HG03575 (cell line): ENCODE measurements around the gene PLPP4.

Experiments used
- ATAC-seq: cut with Tn5 transposase; IDR thresholded peaks from one replicate; pipeline ENCODE4 v1.9.1; 2021; ENCODE audit not compliant: unreplicated experiment, insufficient number of reproducible peaks, low FRiP score; ENCODE audit errors: extremely low read depth

The PLPP4 gene

DNA sequence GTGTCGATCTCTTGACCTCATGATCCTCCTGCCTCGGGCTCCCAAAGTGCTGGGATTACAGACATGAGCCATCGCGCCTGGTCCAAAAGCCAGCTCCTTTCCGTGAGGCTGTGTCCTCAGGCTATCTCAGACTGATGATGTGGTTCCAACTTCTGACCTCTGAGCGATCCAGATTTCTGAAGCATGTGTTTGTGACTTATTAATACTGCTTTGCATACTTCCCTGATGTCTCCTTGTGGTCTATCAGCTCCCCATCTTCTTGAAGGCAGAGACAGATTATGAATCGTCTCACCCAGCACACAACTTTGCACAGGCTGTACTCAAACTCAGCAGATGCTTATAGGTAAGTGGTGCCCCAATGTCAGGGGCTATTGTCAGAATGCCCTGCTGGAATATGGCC lies 2.0 kb upstream of the PLPP4 start:
- no peak for ATAC-seq

DNA sequence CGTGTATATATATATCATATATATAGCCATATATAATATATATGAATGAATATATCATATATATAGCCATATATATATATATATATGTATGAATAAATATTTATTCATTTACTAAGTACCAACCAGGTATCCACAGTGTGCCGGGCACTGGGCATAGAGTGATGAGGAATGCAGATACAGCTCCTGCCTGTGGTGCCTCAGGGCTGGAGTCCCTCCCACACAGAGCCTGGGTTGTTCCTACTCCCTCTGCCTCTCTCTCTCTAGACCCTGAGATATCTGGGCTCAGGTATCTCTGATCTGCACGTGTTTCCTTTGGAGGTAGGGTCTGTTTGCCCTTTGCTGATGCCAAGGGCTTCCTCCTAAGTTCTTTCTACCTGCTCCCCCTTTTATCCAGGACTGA lies 1.4 kb upstream of the PLPP4 start:
- no peak for ATAC-seq

DNA sequence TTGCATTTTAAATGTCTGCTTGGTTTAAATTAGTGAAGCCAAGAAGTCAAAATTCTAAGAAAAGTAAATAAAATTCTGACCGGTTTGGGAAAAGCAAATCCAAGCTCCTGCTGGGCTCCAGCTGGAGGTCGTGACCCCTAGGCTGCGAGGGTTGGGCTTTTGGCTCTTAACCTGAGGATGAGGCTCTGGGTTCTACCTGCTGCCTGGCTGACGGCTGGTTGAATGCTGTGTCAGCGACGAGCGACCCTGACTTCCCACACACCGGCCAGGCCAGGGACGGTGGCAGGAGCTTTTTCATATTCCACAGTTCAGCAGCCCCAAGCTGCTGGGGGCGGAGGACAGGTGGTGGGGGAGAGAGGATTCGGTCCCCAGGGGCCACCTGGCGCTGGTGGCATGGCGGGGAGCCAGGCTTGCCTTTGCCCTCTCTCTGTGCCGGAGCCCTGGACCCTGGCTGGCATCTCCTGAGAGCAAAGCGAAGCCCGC lies 843 bp upstream of the PLPP4 start:
- ATAC-seq = no peak

DNA sequence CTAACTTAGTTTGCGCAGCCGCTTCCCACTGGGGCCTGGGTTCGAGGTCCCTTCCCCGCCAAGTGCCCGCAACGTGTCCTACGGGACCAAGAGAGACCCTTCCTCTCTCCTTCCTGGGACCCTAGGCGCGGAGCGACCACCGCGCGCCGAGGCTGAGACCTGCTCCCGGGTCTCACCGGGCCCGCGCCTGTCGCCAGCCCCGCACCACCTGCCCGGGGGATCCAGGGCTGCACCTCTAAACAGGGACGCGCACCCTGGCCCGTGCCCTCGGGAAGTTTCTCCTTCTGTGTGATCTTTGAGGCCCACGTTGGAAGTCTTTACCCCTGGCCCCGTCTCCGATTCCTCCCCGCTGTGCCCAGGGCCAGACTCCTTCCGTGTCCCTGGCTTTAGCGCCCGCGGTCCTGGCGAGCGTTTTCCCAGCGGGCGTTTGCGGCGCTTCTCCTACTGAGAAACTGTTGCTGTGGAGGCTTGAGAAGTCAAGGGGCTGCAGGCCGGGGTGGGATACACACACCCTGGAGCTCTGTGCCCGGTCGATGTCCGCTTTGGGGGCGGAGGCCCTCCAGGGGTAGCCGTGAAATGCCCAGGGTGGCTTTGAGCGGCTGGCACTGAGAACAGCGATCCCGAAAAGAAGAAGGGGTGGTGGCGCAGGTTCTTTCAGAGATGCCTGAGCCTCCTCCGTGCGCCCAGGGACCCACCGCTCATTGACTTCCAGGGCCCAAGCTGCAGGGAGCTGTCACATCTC lies 575 bp downstream of the PLPP4 start:
- ATAC-seq = no peak

DNA sequence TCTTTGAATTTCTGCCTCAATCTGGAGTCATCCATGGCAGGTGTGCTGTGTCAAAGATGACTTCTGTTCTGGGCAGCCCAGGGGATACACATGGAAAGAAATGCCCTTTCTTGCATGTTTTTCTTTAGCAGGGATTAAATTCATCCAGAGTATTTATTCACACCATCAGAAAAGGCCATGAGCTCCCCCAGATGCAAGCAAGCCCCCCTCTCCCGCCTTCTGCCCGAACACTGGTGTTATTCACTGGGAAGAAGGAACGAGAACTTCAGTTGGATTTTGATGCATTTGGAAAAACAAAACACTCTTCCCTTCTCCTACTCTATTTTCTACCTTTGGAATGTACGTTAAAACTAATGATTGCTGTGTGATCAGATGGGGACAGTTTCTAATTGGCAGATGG lies 1.4 kb downstream of the PLPP4 start:
- no peak for ATAC-seq

DNA sequence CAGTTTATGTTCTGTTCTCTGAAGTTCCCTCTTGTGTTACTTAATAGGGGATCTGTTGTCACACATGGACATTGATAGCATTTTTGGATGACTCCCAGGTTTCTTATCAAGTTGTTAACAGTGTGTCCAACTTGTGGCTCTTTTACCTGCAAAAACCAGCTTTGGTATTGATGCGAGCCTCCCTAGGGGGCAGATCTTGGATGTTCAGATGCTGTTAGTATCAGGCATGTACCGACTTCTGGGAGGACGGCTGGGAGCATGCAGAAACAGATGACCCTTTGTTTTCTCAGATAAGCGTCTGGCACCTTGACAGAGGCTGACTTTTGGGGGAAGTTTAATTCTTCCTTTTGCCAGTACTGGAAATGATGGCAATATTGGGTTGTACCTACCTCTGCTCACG lies 2.2 kb downstream of the PLPP4 start:
- no peak for ATAC-seq

DNA sequence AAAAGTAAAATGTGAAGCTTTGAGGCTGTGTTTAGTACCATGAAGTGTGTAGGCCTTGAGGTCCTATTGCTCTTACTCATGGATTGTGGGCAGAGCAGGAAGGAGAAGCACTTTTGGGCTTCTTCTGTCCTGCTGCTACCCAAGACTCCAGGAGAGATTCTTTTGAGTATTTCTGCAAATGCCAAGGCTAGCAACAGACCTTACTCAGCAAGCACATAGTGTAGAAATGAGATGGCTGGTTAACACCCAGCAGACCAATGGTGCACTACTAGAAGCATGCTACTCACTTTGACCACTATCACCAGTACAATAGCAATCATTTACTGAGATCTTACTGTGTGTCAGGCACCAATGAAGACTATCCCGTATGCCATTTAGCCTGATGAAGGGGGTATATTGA lies 3.2 kb downstream of the PLPP4 start:
- ATAC-seq = no peak

DNA sequence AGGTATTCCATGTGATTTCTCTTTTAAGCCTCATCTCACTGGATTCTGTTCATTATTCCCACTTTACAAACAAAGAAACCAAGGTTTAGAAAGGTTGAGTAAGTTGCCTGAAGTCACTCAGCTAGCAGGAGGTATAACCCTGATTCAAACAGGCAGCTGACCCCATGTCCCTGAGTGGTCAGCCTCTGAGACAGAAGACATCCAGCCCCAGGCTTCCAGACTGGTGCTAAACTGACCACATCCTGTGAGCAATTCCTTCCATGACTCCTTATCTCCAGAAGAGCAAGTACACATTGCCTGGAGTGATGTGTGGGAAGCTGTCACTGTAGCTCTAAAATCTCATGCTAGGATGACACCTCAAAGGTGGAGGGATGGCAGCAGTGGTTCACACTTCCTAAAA lies 3.7 kb downstream of the PLPP4 start:
- ATAC-seq = no peak

DNA sequence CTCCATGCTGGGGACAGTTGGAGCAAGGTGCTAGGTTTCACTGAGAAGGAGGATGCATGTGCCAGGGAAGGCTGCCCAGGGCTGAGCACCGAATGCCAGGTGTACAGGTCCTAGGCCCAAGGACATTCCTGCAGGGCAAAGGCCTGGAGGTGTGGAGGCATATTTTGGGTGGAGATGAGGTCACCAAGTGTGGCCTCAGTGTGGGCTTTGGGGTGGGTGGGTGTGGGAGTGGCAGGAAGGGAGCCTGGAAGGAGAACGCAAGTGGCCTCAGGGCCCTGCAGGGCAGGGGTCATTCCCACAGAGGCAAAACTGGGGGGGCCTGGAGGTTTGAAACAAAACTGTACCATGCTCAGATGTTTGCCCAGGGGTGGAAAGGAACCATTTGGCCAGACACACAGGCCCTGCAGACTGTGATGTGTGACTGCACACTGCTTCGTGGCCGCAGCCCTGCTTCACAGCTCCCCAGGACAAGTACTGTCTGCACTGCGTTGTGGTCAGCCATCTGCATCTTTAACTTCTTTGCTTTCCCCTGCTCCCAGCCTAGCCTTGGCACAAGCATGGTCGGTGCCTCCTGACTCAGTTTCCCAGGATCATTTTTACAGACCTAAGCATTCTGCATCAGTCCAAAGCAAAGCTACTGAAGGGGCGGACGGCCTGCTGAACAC lies 5.1 kb downstream of the PLPP4 start:
- no peak for ATAC-seq

DNA sequence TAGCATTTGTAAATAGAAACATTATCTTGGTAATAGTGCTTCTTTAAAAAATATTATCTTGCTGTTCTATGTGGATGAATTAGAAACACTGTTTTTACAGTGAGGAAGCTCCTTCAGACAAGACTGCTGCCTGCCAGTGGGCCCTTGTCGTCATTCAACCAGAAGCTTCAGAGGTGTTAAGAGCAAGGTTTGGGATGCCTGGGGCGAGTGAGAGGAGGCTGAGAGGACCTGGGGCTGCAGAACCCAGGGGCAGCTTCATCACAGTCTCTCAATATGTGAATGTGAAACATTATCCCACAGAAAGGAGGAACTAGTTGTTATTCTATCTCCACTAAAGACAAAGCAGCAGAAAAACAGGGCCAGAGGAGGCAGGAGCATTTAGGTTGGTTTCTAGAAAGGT lies 8.1 kb downstream of the PLPP4 start:
- no peak for ATAC-seq

DNA sequence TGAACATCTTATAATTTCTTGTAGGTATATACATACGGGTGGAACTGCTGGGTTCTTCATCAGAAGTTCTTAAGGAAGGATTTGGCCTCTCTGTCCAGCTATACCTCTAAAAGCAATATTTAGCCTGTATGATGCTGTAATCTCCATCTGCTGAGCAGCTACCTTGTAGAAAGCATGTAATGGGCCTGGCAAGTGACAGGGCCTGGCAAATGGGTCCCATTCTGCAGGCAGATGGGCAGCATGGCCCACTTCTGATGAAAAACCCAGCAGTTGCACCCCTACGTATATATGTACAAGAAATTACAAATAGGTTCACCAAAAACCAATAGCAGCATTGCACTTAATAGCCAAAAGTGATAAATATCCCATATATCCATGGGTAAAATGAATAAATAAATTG lies 9.0 kb downstream of the PLPP4 start:
- no peak for ATAC-seq

DNA sequence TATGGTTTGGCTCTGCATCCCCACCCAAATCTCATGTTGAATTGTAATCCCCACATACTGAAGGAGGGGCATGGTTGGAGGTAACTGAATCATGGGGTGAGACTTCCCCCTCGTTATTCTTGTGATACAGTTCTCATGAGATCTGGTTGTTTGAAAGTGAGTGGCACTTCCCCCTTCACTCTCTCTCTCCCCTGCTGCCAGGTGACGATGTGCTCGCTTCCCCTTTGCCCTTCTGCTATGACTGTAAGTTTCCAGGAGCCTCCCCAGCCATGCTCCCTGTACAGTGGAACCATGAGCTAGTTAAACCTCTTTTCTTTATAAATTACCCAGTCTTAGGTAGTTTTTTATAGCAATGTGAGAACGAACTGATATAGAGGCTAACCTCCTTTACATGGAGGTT lies 16.6 kb downstream of the PLPP4 start:
- no peak for ATAC-seq

DNA sequence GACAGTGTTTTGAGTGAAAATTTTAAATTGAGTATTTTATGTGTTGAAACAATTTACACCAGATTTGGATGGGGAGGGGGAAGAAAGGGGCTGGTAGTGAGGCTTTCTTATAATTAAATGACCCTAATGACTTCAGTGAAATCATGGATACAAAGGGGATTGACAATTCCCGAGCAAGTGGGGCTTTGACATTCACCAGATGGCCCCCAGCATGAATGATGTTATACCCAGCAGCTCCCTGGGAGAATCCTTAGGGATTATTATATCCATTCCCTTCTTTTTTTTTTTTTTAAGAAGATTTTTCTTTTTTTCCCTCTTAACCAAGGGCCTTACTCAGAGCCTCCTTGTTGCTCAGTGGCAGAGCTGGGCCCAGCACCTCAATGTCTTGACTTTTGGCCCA lies 17.9 kb downstream of the PLPP4 start:
- no peak for ATAC-seq

DNA sequence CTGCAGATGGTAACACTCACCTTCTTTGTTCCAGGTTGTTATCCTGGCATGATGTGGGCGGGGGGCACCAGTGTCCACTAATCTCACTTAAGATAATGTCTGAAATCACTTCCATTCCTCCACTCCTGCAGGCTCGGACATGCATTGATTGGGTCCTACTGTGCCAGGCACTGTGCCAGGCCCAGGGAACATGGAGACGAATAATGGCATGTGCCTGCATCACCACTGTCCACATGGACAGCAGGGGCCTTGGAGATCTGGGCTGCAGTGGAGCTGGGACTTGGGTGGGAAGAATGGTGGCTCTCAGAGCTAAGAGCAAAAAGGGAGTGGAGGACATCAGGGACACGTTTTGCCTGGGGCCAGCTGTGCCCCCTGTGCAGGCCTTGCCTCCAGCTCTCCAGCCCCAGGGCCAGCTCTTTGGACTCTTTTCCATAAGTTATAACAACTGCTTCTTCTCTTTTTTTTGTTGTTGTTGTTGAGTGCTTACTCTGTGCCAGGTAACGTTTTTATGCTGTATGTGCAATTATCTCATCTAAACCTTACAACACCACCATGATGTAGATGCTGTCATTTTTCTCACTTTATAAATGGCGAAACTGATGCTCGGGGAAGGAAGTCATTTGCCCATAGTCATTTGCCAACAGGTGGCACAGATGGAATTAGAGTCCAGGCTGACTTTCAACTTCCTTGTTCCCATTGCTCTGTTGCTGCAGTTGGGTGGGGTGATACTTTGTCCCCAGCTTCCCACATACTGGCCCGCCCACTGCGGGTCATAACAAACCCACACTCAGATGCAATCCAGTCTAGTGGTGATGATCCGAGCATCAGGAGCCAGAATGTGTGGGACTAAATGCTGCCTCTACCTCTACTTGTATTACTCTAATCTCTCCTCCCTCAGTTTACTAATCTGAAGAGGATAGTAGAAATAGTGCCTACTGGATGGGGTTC lies 19.1 kb downstream of the PLPP4 start:
- no peak for ATAC-seq

DNA sequence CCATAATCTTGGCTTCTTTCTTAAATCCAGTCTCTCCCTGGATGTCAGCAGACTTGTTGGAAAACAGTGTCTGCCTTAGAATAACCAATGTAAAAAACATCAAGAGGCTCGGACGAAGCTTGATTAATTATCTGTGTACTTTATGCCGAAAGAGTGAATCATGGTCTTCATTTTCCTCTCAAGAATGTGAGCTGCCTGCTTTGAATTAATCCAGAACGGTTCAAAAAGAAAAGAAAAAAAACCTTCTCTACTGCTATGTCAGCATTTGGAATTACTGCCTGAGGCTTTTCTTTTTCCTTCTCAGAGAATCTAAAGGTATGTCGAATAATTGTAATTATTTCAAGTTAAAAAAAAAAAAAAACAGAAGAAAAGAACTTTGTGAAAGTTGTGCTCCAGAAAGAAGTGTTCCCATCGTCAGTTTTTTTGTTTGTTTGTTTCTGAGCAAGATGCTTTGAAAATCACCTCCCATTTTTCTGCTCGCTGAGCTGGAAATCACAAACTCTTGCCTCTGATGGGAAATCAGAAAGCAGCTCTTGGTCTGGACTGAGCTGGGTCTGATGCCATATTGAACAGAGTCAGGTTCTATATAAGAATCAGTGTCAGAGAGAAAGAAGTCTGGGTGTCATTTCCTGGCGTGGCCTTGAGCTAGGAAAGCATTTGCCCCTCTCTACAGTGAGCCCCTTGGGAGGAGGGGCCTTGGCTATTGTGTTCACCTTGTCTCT lies 20.2 kb downstream of the PLPP4 start:
- no peak for ATAC-seq

DNA sequence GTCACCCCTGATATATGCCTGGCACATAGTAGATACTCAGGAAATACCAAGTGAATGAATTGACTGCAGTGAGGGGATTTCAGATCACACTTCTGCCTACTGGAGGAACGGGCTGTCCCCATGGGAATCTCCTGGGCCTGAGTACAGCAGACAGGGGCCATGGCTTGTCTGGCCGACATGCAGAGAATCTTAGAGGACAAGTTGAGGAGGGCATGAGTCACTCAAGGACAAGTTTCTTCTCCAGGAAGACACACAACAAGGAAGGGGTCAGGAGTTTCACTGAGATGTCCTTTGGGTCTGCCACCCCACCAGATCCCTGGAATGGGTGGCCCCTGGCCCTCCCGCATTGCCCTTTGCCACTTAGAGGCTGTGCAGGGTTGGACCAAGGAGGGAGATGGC lies 20.7 kb downstream of the PLPP4 start:
- no peak for ATAC-seq

DNA sequence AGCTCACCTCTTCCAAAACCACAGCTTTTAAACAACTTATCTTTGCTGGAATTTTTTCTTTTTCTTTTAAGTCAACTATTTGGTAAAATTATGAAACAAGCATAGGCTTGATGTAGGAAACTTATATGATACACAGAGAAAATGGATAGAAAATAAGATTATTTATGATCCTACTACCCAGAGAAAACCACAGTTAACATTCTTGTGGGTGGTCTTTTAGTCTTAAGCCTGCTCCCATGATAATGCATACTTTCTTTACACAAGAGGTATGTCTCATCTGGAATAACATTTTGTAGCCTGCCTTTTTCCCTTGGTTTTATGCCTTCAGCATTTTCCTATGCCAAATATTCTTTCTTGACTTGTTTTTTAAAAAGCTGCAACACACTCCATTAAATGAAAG lies 21.4 kb downstream of the PLPP4 start:
- no peak for ATAC-seq

DNA sequence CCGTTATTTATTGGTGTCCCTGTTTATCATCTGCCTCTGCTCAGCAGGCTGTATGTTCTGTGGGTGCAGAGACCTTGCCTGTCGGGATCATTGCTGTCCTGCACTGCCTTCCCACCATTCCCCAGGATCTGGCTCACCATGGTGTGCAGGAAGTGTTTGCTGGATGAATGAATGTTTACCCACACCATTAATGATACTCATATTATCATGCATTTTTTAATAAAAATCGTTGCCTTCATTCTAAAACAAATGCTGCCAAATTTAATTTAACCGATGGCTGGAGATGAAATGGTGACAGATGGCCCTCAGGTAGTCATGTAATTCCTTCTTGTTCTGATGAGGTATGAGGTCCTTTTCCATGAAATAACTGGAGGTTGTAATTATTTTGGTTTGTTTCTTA lies 22.5 kb downstream of the PLPP4 start:
- no peak for ATAC-seq

DNA sequence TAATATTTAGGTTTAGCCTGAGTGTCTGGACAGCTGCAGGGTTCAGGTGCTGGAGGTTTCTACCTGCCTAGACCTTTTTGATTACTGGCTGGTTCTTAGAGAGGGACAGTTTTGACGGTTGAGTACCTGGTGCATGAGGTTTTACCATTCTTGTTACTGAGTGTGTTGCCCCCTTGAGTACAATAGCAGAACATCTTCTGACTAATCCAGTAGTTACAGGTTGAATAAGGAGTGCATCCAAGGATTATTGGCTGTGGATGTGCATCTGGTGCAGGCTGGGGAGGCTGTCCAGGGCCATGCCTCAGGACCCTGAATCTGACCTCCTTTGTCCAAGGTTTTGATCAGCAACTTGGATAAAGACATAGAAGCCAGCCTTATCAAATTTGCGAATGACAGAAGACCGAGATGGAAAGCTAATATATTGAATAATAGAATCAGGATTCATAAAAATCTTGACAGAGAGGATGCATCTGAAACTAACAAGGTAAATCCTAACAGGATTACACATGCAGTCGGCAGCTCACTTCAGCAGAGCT lies 23.1 kb downstream of the PLPP4 start:
- no peak for ATAC-seq
